ENCODE results near the gene KRT77. TPM values are rescaled to one million over a fixed set of nuclear protein-coding genes. Genes with fewer than 3 reads are reported as not detected.

The KRT77 gene
- total RNA-seq, 6 donors from 2014 or later, result not detected

GRCh38 chr12:52682938-52683574 is 20.3 kb downstream of the KRT77 start:
- no peak overlapping the region for H3K27ac ChIP-seq
- no peaks in the 10 kb centered on the region for H3K4me1 ChIP-seq
- H3K9me3 ChIP-seq, result no peaks in the 10 kb centered on the region
- no peak for ATAC-seq (ENCODE audit: low FRiP score in 2 of 2)
- TF ChIP-seq POLR2AphosphoS5 (IDR thresholded peaks at IDR 0.05) (no peak), EP300 (IDR thresholded peaks at IDR 0.05) (no peak), CTCF (IDR thresholded peaks at IDR 0.05) (no peak), POLR2A (IDR thresholded peaks at IDR 0.05) (no peak)
- WGBS, 2 donors, result 81 to 86% methylated on average over 4 of the region's 4 CpGs
- DNase-seq, result no peak
- H3K36me3 ChIP-seq, result no peaks in the 10 kb centered on the region
- no peaks in the 10 kb centered on the region for H3K27me3 ChIP-seq
- H3K4me3 ChIP-seq, result no peak overlapping the region

DNA sequence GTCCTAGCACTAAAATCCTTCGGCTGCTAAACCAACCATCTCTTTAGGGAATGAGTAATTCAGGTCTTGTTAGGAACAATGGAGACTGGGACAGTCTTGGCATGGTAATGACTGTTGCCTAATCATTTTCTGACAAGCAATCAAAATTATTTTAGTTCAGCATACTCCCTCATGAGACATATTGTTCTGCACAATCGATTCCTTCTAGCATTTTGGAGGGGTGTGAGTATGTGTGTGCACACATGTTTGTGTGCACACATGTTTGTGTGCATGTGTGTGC is 21.0 kb downstream of the KRT77 start:
- Histone ChIP-seq H3K4me3 (no peak overlapping the region), H3K4me1 (no peaks in the 10 kb centered on the region), H3K27ac (no peak overlapping the region), H3K27me3 (no peaks in the 10 kb centered on the region), H3K36me3 (no peaks in the 10 kb centered on the region), H3K9me3 (no peaks in the 10 kb centered on the region)
- DNase-seq (no peak), ATAC-seq (ENCODE audit: low FRiP score in 2 of 2) (no peak)
- WGBS, 2 donors, result 77 to 79% methylated on average over 2 of the region's 2 CpGs
- TF ChIP-seq EP300 (IDR thresholded peaks at IDR 0.05) (no peak), CTCF (IDR thresholded peaks at IDR 0.05) (no peak), POLR2AphosphoS5 (IDR thresholded peaks at IDR 0.05) (no peak), POLR2A (IDR thresholded peaks at IDR 0.05) (no peak)

GRCh38 chr12:52681526-52682380 is 21.6 kb downstream of the KRT77 start:
- no peak for ATAC-seq (ENCODE audit: low FRiP score in 2 of 2)
- Histone ChIP-seq H3K4me1 (no peaks in the 10 kb centered on the region), H3K36me3 (no peaks in the 10 kb centered on the region), H3K9me3 (no peaks in the 10 kb centered on the region), H3K4me3 (no peak overlapping the region), H3K27ac (no peak overlapping the region), H3K27me3 (no peaks in the 10 kb centered on the region)
- WGBS, 2 donors, result 75 to 76% methylated on average over 11 to 12 of the region's 12 CpGs
- TF ChIP-seq POLR2A (IDR thresholded peaks at IDR 0.05) (no peak), CTCF (IDR thresholded peaks at IDR 0.05) (no peak), POLR2AphosphoS5 (IDR thresholded peaks at IDR 0.05) (no peak), EP300 (IDR thresholded peaks at IDR 0.05) (no peak)
- no peak for DNase-seq

DNA sequence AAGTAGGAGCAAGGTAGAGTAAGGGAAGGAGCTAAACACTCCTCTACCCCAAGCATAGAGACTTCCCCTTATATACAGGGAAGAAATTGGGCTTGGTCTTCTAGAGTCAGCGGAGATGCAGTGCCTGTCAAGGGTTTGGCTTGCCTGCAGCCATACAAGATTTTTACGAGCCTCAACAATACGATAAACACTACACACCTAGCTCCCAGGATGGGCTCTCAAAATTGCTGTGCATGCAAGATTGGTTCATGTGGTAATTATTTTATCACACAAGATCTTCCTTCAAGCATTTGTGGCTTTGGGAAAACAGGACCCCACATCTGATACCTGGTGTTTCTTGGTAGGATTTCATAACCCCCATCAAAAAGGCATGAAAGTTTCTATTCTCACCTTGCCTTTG is 23.0 kb downstream of the KRT77 start, which contains the start of gene KRT1:
TSS of gene KRT1 (minus strand) at position 45 of the 400 bp plus-strand sequence. CDS start 59 bp downstream, outside the sequence.
- H3K27me3 ChIP-seq, result no peaks in the 10 kb centered on the region
- H3K36me3 ChIP-seq, result no peaks in the 10 kb centered on the region
- no peak for TF ChIP-seq POLR2A (IDR thresholded peaks at IDR 0.05)
- no peak for TF ChIP-seq EP300 (IDR thresholded peaks at IDR 0.05)
- no peak for TF ChIP-seq CTCF (IDR thresholded peaks at IDR 0.05)
- no peak for TF ChIP-seq POLR2AphosphoS5 (IDR thresholded peaks at IDR 0.05)
- DNase-seq (no peak), ATAC-seq (ENCODE audit: low FRiP score in 2 of 2) (no peak)
- no peaks in the 10 kb centered on the region for H3K9me3 ChIP-seq
- H3K27ac ChIP-seq, result no peak within 1 kb of the TSS
- no peak within 1 kb of the TSS for H3K4me3 ChIP-seq
- WGBS, 2 donors, result 95 to 96% methylated on average over 3 of the region's 3 CpGs
- no peaks in the 10 kb centered on the region for H3K4me1 ChIP-seq
